OCI-LY1 (cell line): ENCODE data around the gene DGKB.

Experiments
- H2AFZ ChIP-seq: fragments of 200-600 bp; sonication (generic), shearing (Covaris generic); 2 replicates; pipeline ENCODE4 v1.6.0; 2014; ENCODE audit warnings: antibody characterized with exemption, mild to moderate bottlenecking, low read length
- H3F3A ChIP-seq: fragments of 200-600 bp; sonication (generic), shearing (Covaris generic); 2 replicates; pipeline ENCODE4 v1.6.0; 2014; ENCODE audit warnings: mild to moderate bottlenecking, antibody characterized with exemption, low read length, moderate library complexity; ENCODE audit not compliant: insufficient read depth
- H3K27ac ChIP-seq: fragments of 200-600 bp; sonication (generic); 2 replicates; pipeline ENCODE4 v1.5.1; 2014; ENCODE audit warnings: low read length, mixed run types, mild to moderate bottlenecking, low read depth; ENCODE audit not compliant: poor library complexity, severe bottlenecking
- H3K27me3 ChIP-seq: fragments of 200-600 bp; sonication (generic); 2 replicates; pipeline ENCODE4 v1.6.0; 2014; ENCODE audit warnings: antibody characterized with exemption, mild to moderate bottlenecking, low read length, moderate library complexity; ENCODE audit not compliant: insufficient read depth
- H3K36me3 ChIP-seq: fragments of 200-600 bp; sonication (generic); 2 replicates; pipeline ENCODE4 v1.6.1; 2014; ENCODE audit warnings: mild to moderate bottlenecking, antibody characterized with exemption, low read length, moderate library complexity, mixed read lengths; ENCODE audit not compliant: insufficient read depth
- H3K4me1 ChIP-seq: fragments of 200-600 bp; sonication (generic); 2 replicates; pipeline ENCODE4 v1.5.1; 2014; ENCODE audit warnings: mild to moderate bottlenecking, low read length, moderate library complexity; ENCODE audit not compliant: insufficient read depth, severe bottlenecking
- H3K4me2 ChIP-seq: fragments of 200-600 bp; sonication (generic), shearing (Covaris generic); 2 replicates; pipeline ENCODE4 v1.6.1; 2014; ENCODE audit warnings: low read length
- H3K4me3 ChIP-seq: fragments of 200-600 bp; sonication (generic); 2 replicates; pipeline ENCODE4 v1.5.1; 2014; ENCODE audit warnings: low read length, low read depth, mild to moderate bottlenecking, mixed read lengths; ENCODE audit not compliant: poor library complexity, severe bottlenecking
- H3K79me2 ChIP-seq: fragments of 200-600 bp; shearing (Covaris generic); 2 replicates; pipeline ENCODE4 v1.6.1; 2016; ENCODE audit warnings: mixed run types, low read length, mixed read lengths; ENCODE audit not compliant: insufficient read depth
- H3K9ac ChIP-seq: fragments of 200-600 bp; sonication (generic), shearing (Covaris generic); 2 replicates; pipeline ENCODE4 v1.6.1; 2014; ENCODE audit warnings: mild to moderate bottlenecking, low read length, mixed read lengths
- H3K9me2 ChIP-seq: fragments of 200-600 bp; sonication (generic), shearing (Covaris generic); 2 replicates; pipeline ENCODE4 v1.6.1; 2014; ENCODE audit warnings: low read depth, mild to moderate bottlenecking, low read length, mixed read lengths
- H3K9me3 ChIP-seq: fragments of 200-600 bp; shearing (Covaris generic); 2 replicates; pipeline ENCODE4 v1.6.1; 2014; ENCODE audit warnings: low read length, mixed read lengths
- H4K20me1 ChIP-seq: fragments of 200-600 bp; sonication (generic), shearing (Covaris generic); 2 replicates; pipeline ENCODE4 v1.6.0; 2016; ENCODE audit warnings: mild to moderate bottlenecking, low read length; ENCODE audit not compliant: insufficient read depth
- EZH2 ChIP-seq: fragments of 200-600 bp; sonication (generic), shearing (Covaris generic); IDR thresholded peaks from 2 replicates; pipeline ENCODE4 v1.8.0; 2017; ENCODE audit warnings: borderline replicate concordance, mixed run types, mild to moderate bottlenecking, antibody characterized with exemption, low read length, moderate library complexity, mixed read lengths
- TF ChIP-seq, protein P1 (sequence below): fragments of 200-600 bp; sonication (generic), shearing (Covaris generic); IDR thresholded peaks from 2 replicates; pipeline ENCODE4 v1.5.1; 2017; ENCODE audit warnings: mild to moderate bottlenecking, antibody characterized with exemption, low read length, moderate library complexity, mixed read lengths

Gene DGKB

GRCh38 chr7:14691034-14691433 is 211.5 kb downstream of the DGKB start:
- H3K27me3 ChIP-seq: no peaks in the 10 kb centered on the region
- peak overlapping the region; percentile 12; the same call in 1 of the 2 replicates for H3K4me2 ChIP-seq
- H4K20me1 ChIP-seq: no peaks in the 10 kb centered on the region
- no peaks in the 10 kb centered on the region for H3K36me3 ChIP-seq
- no peaks in the 10 kb centered on the region for H3F3A ChIP-seq
- H2AFZ ChIP-seq: no peak overlapping the region
- no peak overlapping the region for H3K9ac ChIP-seq
- no peaks in the 10 kb centered on the region for H3K9me2 ChIP-seq
- H3K4me1 ChIP-seq: peaks cover 36% of the 10 kb centered on the region
- no peaks in the 10 kb centered on the region for H3K9me3 ChIP-seq
- H3K79me2 ChIP-seq: no peaks in the 10 kb centered on the region
- no peak for TF ChIP-seq EZH2
- TF ChIP-seq, protein P1, sequence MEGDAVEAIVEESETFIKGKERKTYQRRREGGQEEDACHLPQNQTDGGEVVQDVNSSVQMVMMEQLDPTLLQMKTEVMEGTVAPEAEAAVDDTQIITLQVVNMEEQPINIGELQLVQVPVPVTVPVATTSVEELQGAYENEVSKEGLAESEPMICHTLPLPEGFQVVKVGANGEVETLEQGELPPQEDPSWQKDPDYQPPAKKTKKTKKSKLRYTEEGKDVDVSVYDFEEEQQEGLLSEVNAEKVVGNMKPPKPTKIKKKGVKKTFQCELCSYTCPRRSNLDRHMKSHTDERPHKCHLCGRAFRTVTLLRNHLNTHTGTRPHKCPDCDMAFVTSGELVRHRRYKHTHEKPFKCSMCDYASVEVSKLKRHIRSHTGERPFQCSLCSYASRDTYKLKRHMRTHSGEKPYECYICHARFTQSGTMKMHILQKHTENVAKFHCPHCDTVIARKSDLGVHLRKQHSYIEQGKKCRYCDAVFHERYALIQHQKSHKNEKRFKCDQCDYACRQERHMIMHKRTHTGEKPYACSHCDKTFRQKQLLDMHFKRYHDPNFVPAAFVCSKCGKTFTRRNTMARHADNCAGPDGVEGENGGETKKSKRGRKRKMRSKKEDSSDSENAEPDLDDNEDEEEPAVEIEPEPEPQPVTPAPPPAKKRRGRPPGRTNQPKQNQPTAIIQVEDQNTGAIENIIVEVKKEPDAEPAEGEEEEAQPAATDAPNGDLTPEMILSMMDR: no peak
- H3K27ac ChIP-seq: peak overlapping the region; percentile 18
- no peak overlapping the region for H3K4me3 ChIP-seq

GRCh38 chr7:14690486-14690885 is 212.1 kb downstream of the DGKB start:
- Histone ChIP-seq H2AFZ (peak overlapping the region; percentile 19; the same call in 1 of the 2 replicates), H3K36me3 (no peaks in the 10 kb centered on the region), H3K9ac (no peak overlapping the region), H3K4me3 (no peak overlapping the region), H3K9me3 (no peaks in the 10 kb centered on the region), H3K4me1 (peaks cover 36% of the 10 kb centered on the region), H4K20me1 (no peaks in the 10 kb centered on the region), H3K79me2 (no peaks in the 10 kb centered on the region), H3F3A (no peaks in the 10 kb centered on the region), H3K27ac (peak overlapping the region; percentile 18), H3K4me2 (peak overlapping the region; percentile 12; the same call in 1 of the 2 replicates), H3K9me2 (no peaks in the 10 kb centered on the region), H3K27me3 (no peaks in the 10 kb centered on the region)
- TF ChIP-seq, protein P1: no peak
- no peak for TF ChIP-seq EZH2

DNA sequence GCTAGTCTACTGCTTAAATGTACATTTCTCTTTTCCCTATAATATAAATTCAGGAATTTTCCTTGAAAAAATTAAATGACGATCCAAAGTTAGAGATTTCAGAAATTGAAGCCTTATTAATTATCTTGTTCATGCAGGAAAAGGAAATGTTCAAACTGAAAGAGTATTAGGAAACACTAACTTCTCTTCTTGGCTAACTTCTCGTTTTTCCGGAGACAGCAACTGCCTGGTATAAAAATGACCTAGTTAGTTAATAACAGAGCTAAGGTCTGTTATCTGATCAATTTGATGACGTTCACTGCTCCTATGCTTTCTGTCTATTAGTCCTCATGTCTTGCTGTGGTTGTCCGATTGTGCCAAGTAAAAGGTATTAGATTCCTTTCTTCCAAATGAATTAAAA is 212.5 kb downstream of the DGKB start:
- H3K4me1 ChIP-seq: peaks cover 36% of the 10 kb centered on the region
- H3K9me2 ChIP-seq: no peaks in the 10 kb centered on the region
- H2AFZ ChIP-seq: peak overlapping the region; percentile 19; the same call in 1 of the 2 replicates
- H3K9ac ChIP-seq: no peak overlapping the region
- H3K27ac ChIP-seq: no peak overlapping the region
- no peaks in the 10 kb centered on the region for H3K36me3 ChIP-seq
- no peak overlapping the region for H3K4me3 ChIP-seq
- H3F3A ChIP-seq: no peaks in the 10 kb centered on the region
- no peaks in the 10 kb centered on the region for H3K27me3 ChIP-seq
- no peak for TF ChIP-seq EZH2
- TF ChIP-seq, protein P1: no peak
- H3K79me2 ChIP-seq: no peaks in the 10 kb centered on the region
- H3K9me3 ChIP-seq: no peaks in the 10 kb centered on the region
- no peaks in the 10 kb centered on the region for H4K20me1 ChIP-seq
- peak overlapping the region; percentile 7; the same call in 1 of the 2 replicates for H3K4me2 ChIP-seq
